ENCODE data around the gene ZNF839.

- TF ChIP-seq CTCF (IDR thresholded peaks at IDR 0.05; ENCODE audit: low read length) (no peak), EZH2 (optimal IDR thresholded peaks at IDR 0.05; ENCODE audit: low read depth, low read length) (no peak), EZH2phosphoT487 (IDR thresholded peaks at IDR 0.05; ENCODE audit: low read length) (no peak)
Observed at GRCh38 chr14:102292441-102292840, 27.1 kb upstream of the ZNF839 start.
